Middle frontal gyrus (tissue), 1 donor: ENCODE data around the gene GGT6.
"Not testable (repeated sequence)": the region's sequence is repeated elsewhere in the genome, so short reads cannot be mapped to it uniquely, and the experiment has no call there.

Experiments
- DNase-seq: peaks from one replicate; pipeline ENCODE4 v3.0.0-alpha.2; 2015; ENCODE audit warnings: low spot score; ENCODE audit errors: extremely low spot score

The GGT6 gene

GRCh38 chr17:4560421-4560820 lies at the start of gene GGT6:
TSS of gene GGT6 (minus strand) at chr17:4560577. CDS start at chr17:4560521, 56 bp downstream.
- no peak for DNase-seq

DNA sequence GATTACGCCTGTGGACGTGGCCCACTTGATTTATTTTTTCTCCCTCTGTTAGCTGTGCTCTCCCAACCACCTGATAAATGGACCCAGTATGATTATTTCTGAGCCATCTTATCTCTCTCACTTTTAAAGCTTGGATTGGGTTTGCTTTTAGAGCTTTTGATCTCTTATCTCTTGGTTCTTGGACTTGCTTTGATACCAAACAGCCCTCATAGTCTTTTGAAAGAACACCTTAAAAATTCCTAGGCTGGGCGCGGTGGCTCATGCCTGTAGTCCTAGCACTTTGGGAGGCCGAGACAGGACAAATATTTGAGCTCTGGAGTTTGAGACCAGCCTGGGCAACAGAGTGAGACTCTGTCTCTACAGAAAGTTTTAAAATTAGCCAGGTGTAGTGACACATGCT lies 49.8 kb upstream of the GGT6 start:
- DNase-seq = no peak

GRCh38 chr17:4609761-4610160 lies 49.4 kb upstream of the GGT6 start:
- no peak for DNase-seq

GRCh38 chr17:4607773-4608187 lies 47.4 kb upstream of the GGT6 start:
- DNase-seq = peak; percentile 10

GRCh38 chr17:4607261-4607741 lies 46.9 kb upstream of the GGT6 start:
- no peak for DNase-seq

- no peak for DNase-seq
Observed at GRCh38 chr17:4605826-4606225, 45.4 kb upstream of the GGT6 start.

- DNase-seq = not testable (repeated sequence)
Observed at GRCh38 chr17:4604736-4605135, 44.4 kb upstream of the GGT6 start.

DNA sequence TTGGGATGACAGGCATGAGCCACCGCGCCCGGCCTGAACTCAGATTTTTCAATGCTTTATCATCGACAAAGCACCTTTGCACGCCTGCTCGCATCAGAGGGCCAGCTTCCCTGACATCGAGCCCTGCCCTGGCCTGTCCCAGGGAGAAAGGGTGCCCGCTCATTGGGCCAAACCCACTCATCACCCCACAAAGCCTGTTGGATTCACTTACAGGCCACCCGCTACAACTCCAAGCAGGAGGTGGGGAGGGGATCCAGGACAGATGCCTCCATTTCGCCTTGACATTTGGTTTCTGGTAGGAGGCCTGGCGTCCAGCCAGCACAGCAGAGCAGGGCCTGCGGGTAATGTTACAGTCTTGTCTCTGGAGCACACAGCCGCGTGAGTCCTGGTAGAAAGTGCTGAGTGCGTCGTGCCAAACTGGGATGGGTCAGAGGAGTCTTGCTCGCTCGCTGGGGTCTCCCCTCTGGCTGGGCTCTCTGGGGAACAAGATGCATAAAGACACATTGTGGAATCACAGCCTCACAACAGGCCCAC lies 43.8 kb upstream of the GGT6 start:
- DNase-seq = no peak

- DNase-seq = no peak
Observed at GRCh38 chr17:4602041-4602440, 41.7 kb upstream of the GGT6 start.

DNA sequence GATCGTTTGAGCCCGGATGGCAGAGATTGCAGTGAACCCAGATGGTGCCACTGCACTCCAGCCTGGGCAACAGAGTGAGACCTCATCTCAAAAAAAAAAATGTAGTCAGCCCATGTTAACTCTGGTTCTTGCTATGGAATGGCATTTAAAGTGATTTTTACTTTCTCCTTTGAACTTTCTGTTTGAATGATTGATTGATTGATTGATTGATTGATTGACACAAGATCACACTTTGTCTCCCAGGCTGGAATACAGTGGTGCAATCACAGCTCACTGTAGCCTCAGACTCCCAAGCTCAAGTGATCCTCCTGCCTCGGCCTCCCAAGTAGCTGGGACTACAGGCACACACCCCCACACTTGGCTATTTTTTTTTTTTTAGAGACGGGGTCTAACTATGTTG lies 40.9 kb upstream of the GGT6 start:
- DNase-seq = no peak

DNA sequence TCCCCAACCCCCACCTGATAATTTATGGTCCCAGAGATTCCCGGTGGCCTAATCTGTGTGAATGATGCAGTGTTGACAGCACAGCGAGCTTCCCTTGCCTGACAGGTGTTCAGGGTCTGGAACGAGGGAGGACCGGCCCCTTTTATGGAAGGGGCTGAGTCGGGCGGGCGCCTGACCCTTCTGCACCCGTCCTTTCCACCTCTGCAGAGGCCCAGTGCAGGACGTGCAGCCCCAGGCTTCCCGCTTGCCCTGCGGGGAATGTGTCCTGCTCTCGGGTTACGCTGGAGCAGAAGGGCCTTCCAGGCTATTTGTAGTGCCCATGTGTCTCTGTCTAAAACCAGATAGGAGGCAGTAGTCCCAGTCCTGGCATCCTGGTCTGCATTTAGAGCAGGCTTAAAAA lies 40.2 kb upstream of the GGT6 start:
- no peak for DNase-seq

DNA sequence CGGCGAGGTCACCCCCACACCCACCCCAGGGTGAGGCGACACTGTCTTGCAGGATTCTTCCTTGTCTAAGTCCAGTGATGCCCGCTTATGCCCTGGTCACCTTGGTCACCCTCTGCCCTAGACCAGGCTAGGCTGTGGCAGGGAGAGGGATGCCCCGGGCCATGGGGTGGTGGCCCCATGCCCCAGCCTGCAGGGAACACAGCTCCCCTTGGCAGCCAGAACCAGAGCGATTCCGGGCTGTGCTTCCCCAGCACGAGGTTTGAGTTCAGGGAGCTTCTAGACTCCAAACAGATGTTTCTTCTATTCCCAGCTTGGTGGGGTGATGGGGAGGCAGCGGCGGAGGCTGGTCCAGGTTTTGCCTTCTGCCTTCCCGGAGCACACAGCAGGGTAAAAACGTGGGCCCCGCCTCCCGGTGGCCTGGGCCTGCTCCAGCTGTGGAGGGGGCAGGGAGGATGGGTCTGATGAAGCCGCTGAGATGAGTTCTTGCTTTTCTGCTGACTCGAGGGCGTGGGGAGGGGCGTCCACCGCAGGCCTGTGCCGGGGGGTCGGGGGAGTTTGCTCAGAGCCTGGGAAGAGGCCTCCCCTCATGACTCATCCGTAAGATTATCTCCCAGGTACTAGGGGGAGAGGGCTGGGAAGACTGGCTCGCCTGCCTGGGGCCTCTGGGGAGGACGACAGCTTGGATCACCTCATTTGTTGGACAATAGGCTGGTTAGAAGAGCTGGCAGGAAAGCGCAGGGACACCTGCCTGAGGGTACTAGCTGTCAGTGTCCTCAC lies 39.3 kb upstream of the GGT6 start:
- no peak for DNase-seq

DNA sequence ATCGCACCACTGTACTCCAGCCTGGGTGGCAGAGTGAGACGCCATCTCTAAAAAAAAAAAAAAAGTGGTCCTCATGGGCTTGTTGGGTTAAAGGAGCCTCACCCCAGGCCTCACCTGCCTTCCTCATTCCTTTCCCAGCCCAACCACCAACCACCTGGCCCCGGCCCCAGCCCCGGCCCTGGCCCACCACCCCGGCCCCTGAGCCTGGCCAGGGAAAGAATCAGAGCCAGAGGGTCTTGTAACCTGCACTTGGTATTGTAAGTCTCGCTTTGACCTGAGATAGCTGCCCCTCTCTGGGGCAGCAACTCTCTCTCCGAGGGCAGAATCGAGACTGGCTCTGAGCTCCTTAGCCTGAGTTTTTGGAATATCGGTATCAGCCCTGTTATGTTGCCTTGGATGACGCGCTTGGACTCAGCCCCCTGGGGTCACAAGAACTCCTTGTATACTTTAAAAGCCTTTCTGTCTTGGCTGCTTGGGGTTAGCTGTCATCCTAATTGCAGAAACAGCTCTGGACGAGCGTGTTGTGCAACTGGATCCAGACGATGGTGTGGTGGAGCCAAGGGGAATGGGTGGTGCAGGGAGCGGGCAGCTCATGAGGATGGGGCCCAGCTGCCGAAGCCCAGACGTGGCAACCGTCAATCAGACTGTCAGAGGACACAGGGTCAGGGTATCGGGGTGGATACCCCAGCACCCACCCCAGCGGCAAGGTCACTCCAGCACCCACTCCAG lies 38.6 kb upstream of the GGT6 start:
- no peak for DNase-seq

GRCh38 chr17:4597975-4598374 lies 37.6 kb upstream of the GGT6 start:
- no peak for DNase-seq

DNA sequence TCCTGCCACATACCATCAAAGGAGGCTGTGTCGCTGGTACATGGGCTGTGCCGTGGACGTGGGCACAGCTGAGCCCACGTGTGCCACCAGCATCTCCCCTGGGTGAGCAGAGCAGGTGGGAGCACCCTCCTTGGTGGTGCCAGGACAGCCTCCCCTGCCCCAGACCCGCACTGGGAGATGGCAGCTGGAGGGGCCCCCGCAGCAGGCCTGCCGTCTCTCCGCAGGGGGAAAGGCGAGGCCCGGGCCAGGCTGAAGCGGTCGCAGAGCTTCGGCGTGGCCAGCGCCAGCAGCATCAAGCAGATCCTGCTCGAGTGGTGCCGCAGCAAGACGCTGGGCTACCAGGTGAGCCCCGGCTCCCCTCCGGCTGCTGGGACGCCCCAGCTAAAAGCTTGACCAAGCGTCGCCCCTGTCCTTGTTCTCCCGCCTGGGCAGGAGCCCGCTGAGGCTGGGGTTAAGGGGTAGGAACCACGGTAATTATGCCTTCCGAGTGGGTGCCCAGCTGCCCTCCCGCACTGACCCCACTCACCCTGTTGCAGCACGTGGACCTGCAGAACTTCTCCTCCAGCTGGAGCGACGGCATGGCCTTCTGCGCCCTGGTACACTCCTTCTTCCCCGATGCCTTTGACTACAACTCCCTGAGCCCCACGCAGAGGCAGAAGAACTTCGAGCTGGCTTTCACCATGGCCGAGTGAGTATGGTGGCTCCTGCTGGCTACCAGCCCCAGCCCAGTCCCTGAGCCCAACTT lies 36.4 kb upstream of the GGT6 start:
- DNase-seq = no peak

DNA sequence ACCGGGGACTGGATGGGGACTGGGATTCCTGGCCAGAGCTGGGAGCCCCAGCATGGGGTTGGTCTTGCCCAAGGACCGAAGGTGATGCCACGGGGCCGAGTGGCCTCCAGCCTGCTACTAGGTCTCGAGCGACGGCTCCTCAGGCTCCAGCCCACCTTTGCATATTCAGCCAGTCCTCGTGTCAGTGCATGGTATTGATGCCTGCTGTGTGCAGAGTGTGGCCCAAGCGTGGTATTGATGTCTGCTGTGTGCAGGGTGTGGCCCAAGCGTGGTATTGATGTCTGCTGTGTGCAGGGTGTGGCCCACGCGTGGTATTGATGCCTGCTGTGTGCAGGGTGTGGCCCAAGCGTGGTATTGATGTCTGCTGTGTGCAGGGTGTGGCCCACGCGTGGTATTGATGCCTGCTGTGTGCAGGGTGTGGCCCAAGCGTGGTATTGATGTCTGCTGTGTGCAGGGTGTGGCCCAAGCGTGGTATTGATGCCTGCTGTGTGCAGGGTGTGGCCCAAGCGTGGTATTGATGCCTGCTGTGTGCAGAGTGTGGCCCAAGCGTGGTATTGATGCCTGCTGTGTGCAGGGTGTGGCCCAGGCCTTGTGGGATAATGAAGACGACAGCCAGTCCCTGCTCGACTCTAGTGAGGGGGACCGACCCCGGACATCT lies 35.4 kb upstream of the GGT6 start:
- DNase-seq = not testable (repeated sequence)

GRCh38 chr17:4594931-4595684 lies 34.7 kb upstream of the GGT6 start:
- no peak for DNase-seq

- DNase-seq = no peak
Observed at GRCh38 chr17:4594406-4594805, 34.0 kb upstream of the GGT6 start.

- no peak for DNase-seq
Observed at GRCh38 chr17:4593021-4593421, 32.6 kb upstream of the GGT6 start.

DNA sequence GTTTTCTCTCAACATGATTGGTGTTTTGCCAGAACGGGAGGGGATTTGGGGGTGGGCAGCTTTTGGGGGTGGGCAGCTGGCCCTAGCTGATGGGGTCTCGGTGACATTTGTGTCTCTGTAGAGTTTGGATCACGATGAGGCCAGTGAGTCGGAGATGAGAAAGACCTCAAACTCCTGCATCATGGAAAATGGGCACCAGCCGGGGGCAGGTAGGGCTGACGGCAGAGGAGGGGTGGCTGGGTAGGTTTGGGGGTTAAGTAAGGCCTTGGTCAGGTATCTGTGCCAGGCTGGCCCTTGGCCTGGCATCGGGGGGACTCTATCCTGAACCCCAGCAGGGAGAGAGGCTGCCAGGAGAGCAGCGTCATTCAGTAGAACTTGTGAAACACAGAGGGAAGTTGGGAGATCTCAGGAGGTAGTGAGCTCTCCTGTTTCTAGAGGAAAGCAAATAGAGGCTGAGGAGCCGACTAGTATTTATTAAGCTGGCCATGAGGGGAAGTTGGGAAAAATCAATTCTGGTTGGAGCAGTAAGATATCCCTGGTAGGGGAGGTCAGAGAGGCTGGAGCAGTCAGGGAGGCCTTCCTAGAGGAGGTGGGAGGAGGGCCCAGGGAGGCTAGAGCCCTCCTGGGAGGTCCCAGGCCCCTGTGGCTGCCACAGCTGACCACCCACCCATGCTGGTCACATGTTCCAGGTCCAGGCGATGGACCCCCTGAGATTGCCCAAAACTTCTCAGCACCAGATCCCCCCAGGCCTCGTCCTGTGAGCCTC lies 32.0 kb upstream of the GGT6 start:
- DNase-seq = no peak
